PC-9 (cell line): ENCODE data around the gene SHC3. TPM values are rescaled to one million over a fixed set of nuclear protein-coding genes. Genes with fewer than 3 reads are reported as not detected.

Experiments used
- BruUV-seq: library from RNA; stranded (reverse); fragments of 400-500 nt; replicated peaks from 2 replicates; lab custom pipeline; 2021; lab: Mats Ljungman, UMichigan
- CTCF ChIA-PET: fragments of 300-600 bp; sonication (Branson Sonifier 250); formaldehyde crosslinking; loops from one replicate; lab custom pipeline; 2022; ENCODE audit warnings: antibody characterized with exemption; lab: Charles Lee
- POLR2A ChIA-PET: fragments of 300-600 bp; sonication (Branson Sonifier 250); formaldehyde crosslinking; loops from one replicate; lab custom pipeline; 2022; ENCODE audit warnings: antibody characterized with exemption; ENCODE audit not compliant: unreplicated experiment; lab: Charles Lee
- DNase-seq, 2 experiments: peaks; one replicate each; pipeline versions ENCODE4 v3.0.0 to v3.0.0-alpha.2; 2015 to 2022; ENCODE audit warnings: mixed read lengths in 1 of 2
- H2AFZ ChIP-seq: fragments of 200-600 bp; sonication (generic); 2 replicates; pipeline ENCODE4 v1.8.1; 2017; ENCODE audit warnings: antibody characterized with exemption
- H3F3A ChIP-seq: fragments of 200-600 bp; sonication (generic); 2 replicates; pipeline ENCODE4 v1.8.1; 2017; ENCODE audit warnings: antibody characterized with exemption, mild to moderate bottlenecking, low read depth; ENCODE audit not compliant: insufficient read depth
- H3K27ac ChIP-seq: fragments of 200-600 bp; sonication (generic); 2 replicates; pipeline ENCODE4 v1.6.1; 2016; ENCODE audit warnings: mixed run types
- H3K27me3 ChIP-seq: fragments of 200-600 bp; sonication (generic); 2 replicates; pipeline ENCODE4 v1.6.1; 2016; ENCODE audit warnings: low read depth, mixed run types; ENCODE audit not compliant: insufficient read depth
- H3K36me3 ChIP-seq: fragments of 200-600 bp; sonication (generic); 2 replicates; pipeline ENCODE4 v1.6.1; 2016; ENCODE audit warnings: low read depth, mixed run types
- H3K4me1 ChIP-seq: fragments of 200-600 bp; sonication (generic); replicated peaks from 2 replicates; pipeline ENCODE4 v1.6.1; 2016; ENCODE audit warnings: mixed run types; ENCODE audit not compliant: insufficient read depth
- H3K4me2 ChIP-seq: fragments of 200-600 bp; sonication (generic); 2 replicates; pipeline ENCODE4 v1.6.1; 2017; ENCODE audit warnings: mixed run types
- H3K4me3 ChIP-seq: fragments of 200-600 bp; sonication (generic); 2 replicates; pipeline ENCODE4 v1.6.1; 2016; ENCODE audit warnings: mixed run types
- H3K79me2 ChIP-seq: fragments of 200-600 bp; sonication (generic); 2 replicates; pipeline ENCODE4 v1.6.1; 2017; ENCODE audit warnings: low read depth, mixed run types
- H3K9me2 ChIP-seq: fragments of 200-600 bp; sonication (generic); 2 replicates; pipeline ENCODE4 v1.8.1; 2017; ENCODE audit warnings: mild to moderate bottlenecking; ENCODE audit not compliant: insufficient read depth
- H3K9me3 ChIP-seq: fragments of 200-600 bp; sonication (generic); 2 replicates; pipeline ENCODE4 v1.8.1; 2016; ENCODE audit warnings: low read depth; ENCODE audit not compliant: insufficient read depth
- H4K20me1 ChIP-seq: fragments of 200-600 bp; sonication (generic); 2 replicates; pipeline ENCODE4 v1.8.1; 2017; ENCODE audit not compliant: insufficient read depth
- CTCF ChIP-seq: fragments of 200-600 bp; sonication (generic); conservative IDR thresholded peaks from 2 replicates; pipeline ENCODE4 v1.6.1; 2017; ENCODE audit warnings: mixed run types, antibody characterized with exemption, mild to moderate bottlenecking, moderate library complexity
- EZH2 ChIP-seq: fragments of 200-600 bp; sonication (generic); IDR thresholded peaks from 2 replicates; pipeline ENCODE4 v1.8.0; 2017; ENCODE audit warnings: antibody characterized with exemption, low read depth
- intact Hi-C: fragments of 100-400 bp; cut with micrococcal nuclease; formaldehyde crosslinking; loops from one replicate; pipeline ENCODE4 v1.10.0; 2022; ENCODE audit not compliant: unreplicated experiment
- total RNA-seq: library from RNA; stranded (reverse); gene quantifications from 2 replicates; pipeline ENCODE4 v1.2.3, GENCODE V29; 2021

The SHC3 gene
- total RNA-seq, 1 experiment from 2014 or later, result 15.9 TPM

GRCh38 chr9:88978034-88978433, 200.6 kb downstream of the SHC3 start:
- no peak for TF ChIP-seq EZH2
- Histone ChIP-seq H3K4me1 (no peaks in the 10 kb centered on the region), H3K9me2 (no peaks in the 10 kb centered on the region), H3K79me2 (no peaks in the 10 kb centered on the region), H3K27me3 (no peaks in the 10 kb centered on the region), H3K9me3 (no peaks in the 10 kb centered on the region), H3K36me3 (no peaks in the 10 kb centered on the region), H3K4me3 (no peak overlapping the region), H3K27ac (no peak overlapping the region), H3F3A (peaks cover 6% of the 10 kb centered on the region; the same call in 1 of the 2 replicates), H4K20me1 (no peaks in the 10 kb centered on the region), H2AFZ (no peak overlapping the region), H3K4me2 (no peak overlapping the region)
- no peak for DNase-seq
- intact Hi-C loops, result no loop called here
- CTCF ChIA-PET, result no interaction called here
- POLR2A ChIA-PET, result no interaction called here
- no TSS peak for BruUV-seq

- H3K27ac ChIP-seq, result no peak overlapping the region
- no peaks in the 10 kb centered on the region for H3K79me2 ChIP-seq
- CTCF ChIA-PET, result no interaction called here
- H3K9me2 ChIP-seq, result no peaks in the 10 kb centered on the region
- H3K9me3 ChIP-seq, result no peaks in the 10 kb centered on the region
- POLR2A ChIA-PET, result no interaction called here
- no peak for DNase-seq
- intact Hi-C loops, result no loop called here
- no peaks in the 10 kb centered on the region for H3K27me3 ChIP-seq
- no peaks in the 10 kb centered on the region for H3K36me3 ChIP-seq
- no TSS peak for BruUV-seq
- H4K20me1 ChIP-seq, result no peaks in the 10 kb centered on the region
- no peak overlapping the region for H2AFZ ChIP-seq
- H3K4me2 ChIP-seq, result no peak overlapping the region
- H3K4me3 ChIP-seq, result no peak overlapping the region
- H3F3A ChIP-seq, result peaks cover 6% of the 10 kb centered on the region; the same call in 1 of the 2 replicates
- H3K4me1 ChIP-seq, result no peaks in the 10 kb centered on the region
- TF ChIP-seq CTCF (no peak), EZH2 (no peak)
Observed at GRCh38 chr9:88976890-88977257, 201.7 kb downstream of the SHC3 start.

GRCh38 chr9:88975966-88976889, 202.4 kb downstream of the SHC3 start:
- Histone ChIP-seq H2AFZ (no peak overlapping the region), H3K27me3 (no peaks in the 10 kb centered on the region), H3K9me3 (no peaks in the 10 kb centered on the region), H3K27ac (no peak overlapping the region), H3K4me2 (no peak overlapping the region), H3F3A (peaks cover 6% of the 10 kb centered on the region; the same call in 1 of the 2 replicates), H3K4me1 (no peaks in the 10 kb centered on the region), H3K9me2 (no peaks in the 10 kb centered on the region), H3K36me3 (no peaks in the 10 kb centered on the region), H3K4me3 (no peak overlapping the region), H3K79me2 (no peaks in the 10 kb centered on the region), H4K20me1 (no peaks in the 10 kb centered on the region)
- ChIA-PET CTCF (no interaction called here), POLR2A (no interaction called here)
- intact Hi-C loops, result no loop called here
- DNase-seq, result no peak
- TF ChIP-seq CTCF (no peak), EZH2 (no peak)
- no TSS peak for BruUV-seq
